Measurements from ENCODE around the gene DUOX2.

Gene DUOX2

DNA sequence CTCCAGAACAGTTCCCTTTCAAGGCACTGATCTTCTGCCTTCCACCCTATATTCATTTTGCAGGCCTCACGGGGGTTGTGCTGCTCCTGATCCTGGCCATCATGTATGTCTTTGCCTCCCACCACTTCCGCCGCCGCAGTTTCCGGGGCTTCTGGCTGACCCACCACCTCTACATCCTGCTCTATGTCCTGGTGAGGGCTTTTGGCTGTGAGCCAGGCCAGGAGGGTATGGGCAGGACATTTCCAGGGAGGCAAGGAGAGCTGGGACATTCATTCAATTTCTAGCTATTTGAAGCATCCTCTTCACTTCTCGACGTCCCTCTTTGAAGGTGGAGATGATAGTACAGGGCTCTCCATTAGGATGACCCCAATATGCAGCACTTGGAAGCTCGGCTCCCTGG is 41.8 kb upstream of the DUOX2 start:
- TF ChIP-seq, protein P1, sequence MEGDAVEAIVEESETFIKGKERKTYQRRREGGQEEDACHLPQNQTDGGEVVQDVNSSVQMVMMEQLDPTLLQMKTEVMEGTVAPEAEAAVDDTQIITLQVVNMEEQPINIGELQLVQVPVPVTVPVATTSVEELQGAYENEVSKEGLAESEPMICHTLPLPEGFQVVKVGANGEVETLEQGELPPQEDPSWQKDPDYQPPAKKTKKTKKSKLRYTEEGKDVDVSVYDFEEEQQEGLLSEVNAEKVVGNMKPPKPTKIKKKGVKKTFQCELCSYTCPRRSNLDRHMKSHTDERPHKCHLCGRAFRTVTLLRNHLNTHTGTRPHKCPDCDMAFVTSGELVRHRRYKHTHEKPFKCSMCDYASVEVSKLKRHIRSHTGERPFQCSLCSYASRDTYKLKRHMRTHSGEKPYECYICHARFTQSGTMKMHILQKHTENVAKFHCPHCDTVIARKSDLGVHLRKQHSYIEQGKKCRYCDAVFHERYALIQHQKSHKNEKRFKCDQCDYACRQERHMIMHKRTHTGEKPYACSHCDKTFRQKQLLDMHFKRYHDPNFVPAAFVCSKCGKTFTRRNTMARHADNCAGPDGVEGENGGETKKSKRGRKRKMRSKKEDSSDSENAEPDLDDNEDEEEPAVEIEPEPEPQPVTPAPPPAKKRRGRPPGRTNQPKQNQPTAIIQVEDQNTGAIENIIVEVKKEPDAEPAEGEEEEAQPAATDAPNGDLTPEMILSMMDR (IDR thresholded peaks at IDR 0.05; ENCODE audit: control insufficient read depth, insufficient read depth, low read depth, low read length, missing control alignments), result no peak
- no peak overlapping the region for H3K4me3 ChIP-seq (ENCODE audit: control insufficient read depth, low read depth, low read length)
- no peak for DNase-seq (ENCODE audit: low read depth)

DNA sequence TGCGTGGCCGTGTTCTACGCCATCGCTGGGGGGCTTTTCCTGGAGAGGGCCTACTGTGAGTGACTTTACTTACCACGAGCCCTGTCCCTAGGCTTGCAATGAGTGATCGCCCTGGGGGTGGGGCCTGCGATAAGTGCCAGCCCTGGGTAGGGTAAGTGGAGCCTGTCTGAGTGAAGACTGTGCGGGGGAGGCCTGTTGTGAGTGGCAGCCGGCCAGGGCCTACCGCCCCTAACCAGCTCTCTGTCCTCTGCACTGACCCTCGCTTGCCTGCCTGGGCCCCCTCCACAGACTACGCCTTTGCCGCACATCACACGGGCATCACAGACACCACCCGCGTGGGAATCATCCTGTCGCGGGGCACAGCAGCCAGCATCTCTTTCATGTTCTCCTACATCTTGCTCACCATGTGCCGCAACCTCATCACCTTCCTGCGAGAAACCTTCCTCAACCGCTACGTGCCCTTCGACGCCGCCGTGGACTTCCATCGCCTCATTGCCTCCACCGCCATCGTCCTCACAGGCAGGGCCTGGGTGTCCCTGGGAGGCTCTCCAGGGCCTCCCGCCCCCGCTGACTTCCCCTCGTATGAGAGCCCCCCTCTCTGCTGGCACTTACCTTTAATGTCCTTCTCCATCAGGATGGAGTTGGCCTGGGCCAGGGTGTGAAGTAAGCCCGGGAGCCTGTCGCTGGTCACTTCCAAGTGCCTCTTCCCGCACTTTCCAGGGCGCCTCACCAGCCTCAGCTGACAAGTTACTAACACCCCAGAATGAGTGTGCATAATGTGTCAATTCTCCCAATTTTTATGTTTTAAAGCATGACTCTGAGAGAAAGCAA is 38.2 kb upstream of the DUOX2 start:
- TF ChIP-seq, protein P1 (IDR thresholded peaks at IDR 0.05; ENCODE audit: control insufficient read depth, insufficient read depth, low read depth, low read length, missing control alignments), result no peak
- no peak for DNase-seq (ENCODE audit: low read depth)
- no peak overlapping the region for H3K4me3 ChIP-seq (ENCODE audit: control insufficient read depth, low read depth, low read length)

DNA sequence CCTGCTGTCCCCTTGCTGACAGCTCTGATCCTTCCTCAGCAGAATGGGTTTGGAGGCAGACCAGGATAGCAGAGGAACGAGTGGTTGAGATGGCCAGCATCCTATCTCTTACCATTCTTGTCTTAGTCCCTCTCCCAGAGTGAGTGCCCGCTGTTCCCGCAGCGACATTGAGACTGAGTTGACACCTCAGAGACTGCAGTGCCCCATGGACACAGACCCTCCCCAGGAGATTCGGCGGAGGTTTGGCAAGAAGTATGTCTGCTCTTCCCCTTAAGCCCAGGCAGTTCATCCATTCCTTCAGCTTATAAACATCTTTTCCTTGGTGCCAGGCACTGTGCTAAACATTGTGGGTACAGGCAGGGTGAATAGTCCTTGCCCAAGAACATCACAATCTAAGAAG is 37.0 kb upstream of the DUOX2 start:
- H3K4me3 ChIP-seq (ENCODE audit: control insufficient read depth, low read depth, low read length), result no peak overlapping the region
- DNase-seq (ENCODE audit: low read depth), result no peak
- TF ChIP-seq, protein P1 (IDR thresholded peaks at IDR 0.05; ENCODE audit: control insufficient read depth, insufficient read depth, low read depth, low read length, missing control alignments), result no peak

DNA sequence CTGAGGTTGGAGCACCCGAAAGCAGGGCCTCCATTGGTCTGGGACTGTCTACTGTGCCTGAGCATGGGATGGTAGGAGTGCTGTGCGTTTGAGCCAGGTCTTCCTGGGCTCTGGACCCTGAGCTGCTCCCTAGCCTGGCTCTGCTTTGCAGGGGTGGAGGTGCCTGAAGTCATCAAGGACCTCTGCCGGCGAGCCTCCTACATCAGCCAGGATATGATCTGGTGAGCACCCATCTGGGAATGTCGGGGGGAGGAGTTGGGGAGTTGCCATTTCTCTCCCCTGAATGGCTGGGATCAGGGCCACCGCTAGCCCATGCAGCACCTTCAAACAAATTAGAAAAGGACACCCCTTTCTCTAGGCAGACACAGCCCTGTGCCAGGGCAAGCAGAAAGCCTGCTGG is 36.5 kb upstream of the DUOX2 start:
- no peak for DNase-seq (ENCODE audit: low read depth)
- H3K4me3 ChIP-seq (ENCODE audit: control insufficient read depth, low read depth, low read length), result no peak overlapping the region
- TF ChIP-seq, protein P1 (IDR thresholded peaks at IDR 0.05; ENCODE audit: control insufficient read depth, insufficient read depth, low read depth, low read length, missing control alignments), result no peak

DNA sequence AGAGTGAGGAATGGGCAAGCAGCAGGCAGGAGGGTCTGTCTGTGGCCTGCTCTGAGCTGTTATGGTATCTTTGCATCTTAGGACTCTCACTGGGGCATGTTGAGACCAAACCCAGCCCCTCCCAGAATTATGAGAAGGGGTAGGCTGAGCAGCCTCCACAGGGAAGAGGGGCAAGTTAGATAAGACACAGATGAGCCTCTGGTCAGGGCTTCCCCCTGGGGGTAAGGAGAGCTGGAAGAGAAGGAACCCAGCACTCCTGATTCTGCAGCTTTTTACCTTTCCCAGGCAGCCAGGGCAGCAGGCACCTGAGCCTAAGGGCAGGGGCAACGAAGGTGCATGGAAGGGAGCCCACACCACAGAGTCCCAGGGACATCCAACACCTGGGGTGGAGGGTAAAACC is 35.1 kb upstream of the DUOX2 start:
- DNase-seq (ENCODE audit: low read depth), result no peak
- no peak overlapping the region for H3K4me3 ChIP-seq (ENCODE audit: control insufficient read depth, low read depth, low read length)
- TF ChIP-seq, protein P1 (IDR thresholded peaks at IDR 0.05; ENCODE audit: control insufficient read depth, insufficient read depth, low read depth, low read length, missing control alignments), result no peak

DNA sequence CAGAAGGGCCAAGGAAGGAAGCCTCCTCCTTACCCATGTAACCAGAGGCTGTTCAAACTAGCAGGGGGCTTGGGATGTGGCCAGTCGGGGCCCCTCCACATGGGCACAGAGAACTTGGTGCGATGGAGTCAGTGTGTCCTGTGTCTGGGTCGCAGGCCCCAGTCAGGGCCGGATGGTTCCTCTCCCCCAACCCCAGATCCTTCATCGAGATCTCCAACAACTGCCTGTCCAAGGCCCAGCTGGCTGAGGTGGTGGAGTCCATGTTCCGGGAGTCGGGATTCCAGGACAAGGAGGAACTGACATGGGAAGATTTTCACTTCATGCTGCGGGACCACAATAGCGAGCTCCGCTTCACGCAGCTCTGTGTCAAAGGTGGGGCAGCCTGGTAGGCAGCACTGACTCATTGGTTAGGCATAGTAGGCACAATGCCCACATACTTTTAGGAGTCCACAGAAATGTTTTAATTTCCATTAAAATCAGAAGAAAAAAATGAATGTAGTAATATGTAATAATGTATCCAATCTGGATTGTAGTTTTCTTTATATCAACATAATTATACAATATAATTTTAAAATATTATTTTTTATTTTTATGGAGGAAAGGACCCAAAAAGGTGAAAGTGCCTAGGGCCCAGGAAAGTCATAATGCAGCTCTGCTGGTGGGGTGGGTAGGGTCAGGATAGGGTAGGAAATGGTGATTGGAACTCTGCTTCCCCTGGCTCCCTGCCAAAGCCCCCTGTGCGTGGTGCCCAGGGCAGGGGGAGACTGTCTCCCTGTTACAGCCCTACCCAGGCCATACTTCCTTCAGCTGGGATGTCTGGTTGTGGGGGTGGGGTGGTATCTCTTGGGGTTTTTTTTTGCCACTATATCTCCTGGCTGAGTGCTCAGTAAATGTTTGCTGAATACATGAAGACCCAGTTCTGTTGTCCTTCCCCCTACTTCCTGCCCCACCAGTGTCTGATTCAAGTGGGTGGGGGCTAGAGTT is 34.4 kb upstream of the DUOX2 start:
- TF ChIP-seq, protein P1 (IDR thresholded peaks at IDR 0.05; ENCODE audit: control insufficient read depth, insufficient read depth, low read depth, low read length, missing control alignments), result no peak
- no peak for DNase-seq (ENCODE audit: low read depth)
- H3K4me3 ChIP-seq (ENCODE audit: control insufficient read depth, low read depth, low read length), result no peak overlapping the region

Data from AG09309 (cell line).